Upper lobe of right lung (tissue), 1 donor: ENCODE results near the gene SNAPC5. TPM values are rescaled to one million over a fixed set of nuclear protein-coding genes. Genes with fewer than 3 reads are reported as not detected.

ENCODE experiments used
- ATAC-seq: fragments of 200-7000 bp; cut with Tn5 transposase; one replicate; pipeline ENCODE4 v1.9.1; 2020; ENCODE audit warnings: mild to moderate bottlenecking, moderate library complexity
- DNase-seq: peaks from one replicate; pipeline ENCODE4 v3.0.0-alpha.2; 2020
- H3K27ac ChIP-seq: fragments of 200-600 bp; one replicate; pipeline ENCODE4 v1.8.0; 2022
- H3K27me3 ChIP-seq: fragments of 200-600 bp; one replicate; pipeline ENCODE4 v1.8.0; 2022; ENCODE audit warnings: mild to moderate bottlenecking
- H3K36me3 ChIP-seq: fragments of 200-600 bp; one replicate; pipeline ENCODE4 v1.8.0; 2022
- H3K4me1 ChIP-seq: fragments of 200-600 bp; one replicate; pipeline ENCODE4 v1.8.0; 2022
- H3K4me3 ChIP-seq: fragments of 200-600 bp; one replicate; pipeline ENCODE4 v1.8.0; 2022; ENCODE audit warnings: mild to moderate bottlenecking
- H3K9me3 ChIP-seq: fragments of 200-600 bp; one replicate; pipeline ENCODE4 v1.8.0; 2022
- intact Hi-C: fragments of 100-400 bp; cut with DNase I; formaldehyde crosslinking; loops from one replicate; pipeline ENCODE4 v1.11.0; 2022
- total RNA-seq: library from RNA; stranded (reverse); fragmentation: NEBNext Ultra II Directional; extraction: Animal tissue kit (Norgen Biotek cat#: 25700); gene quantifications from one replicate; pipeline ENCODE4 v1.2.1, GENCODE V29; 2021
- TF ChIP-seq, protein P1 (sequence below): fragments of 200-600 bp; IDR thresholded peaks from one replicate; pipeline ENCODE4 v1.8.0; 2022; ENCODE audit warnings: antibody characterized with exemption
- donor health status: DM: no; HTN: yes; CAD: no; lungs with severe emphysema.

The SNAPC5 gene
- total RNA-seq, 1 donor from 2014 or later, result 29.9 TPM

DNA sequence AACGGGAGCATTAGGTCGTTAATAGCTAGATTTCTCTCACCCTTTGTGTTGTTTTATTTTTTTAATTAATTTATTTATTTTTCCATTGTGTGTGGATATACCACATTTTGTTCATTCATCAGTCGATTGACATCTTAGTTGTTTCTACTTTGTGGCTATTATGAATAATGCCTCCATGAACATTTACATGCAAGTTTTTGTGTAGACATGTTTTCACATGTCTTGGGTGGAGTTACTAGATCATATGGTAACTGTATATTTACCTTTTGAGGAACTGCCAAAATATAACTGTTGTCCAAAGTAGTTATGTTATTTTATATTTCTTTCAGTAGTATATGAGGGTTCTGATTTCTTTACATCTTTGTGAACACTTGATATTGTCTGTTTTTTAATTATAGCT lies 26.4 kb upstream of the SNAPC5 start:
- intact Hi-C loops, result no loop called here
- H3K36me3 ChIP-seq, result peaks cover 7% of the 10 kb centered on the region
- H3K27me3 ChIP-seq, result no peaks in the 10 kb centered on the region
- ATAC-seq (no peak), DNase-seq (no peak)
- no peaks in the 10 kb centered on the region for H3K9me3 ChIP-seq
- TF ChIP-seq, protein P1, sequence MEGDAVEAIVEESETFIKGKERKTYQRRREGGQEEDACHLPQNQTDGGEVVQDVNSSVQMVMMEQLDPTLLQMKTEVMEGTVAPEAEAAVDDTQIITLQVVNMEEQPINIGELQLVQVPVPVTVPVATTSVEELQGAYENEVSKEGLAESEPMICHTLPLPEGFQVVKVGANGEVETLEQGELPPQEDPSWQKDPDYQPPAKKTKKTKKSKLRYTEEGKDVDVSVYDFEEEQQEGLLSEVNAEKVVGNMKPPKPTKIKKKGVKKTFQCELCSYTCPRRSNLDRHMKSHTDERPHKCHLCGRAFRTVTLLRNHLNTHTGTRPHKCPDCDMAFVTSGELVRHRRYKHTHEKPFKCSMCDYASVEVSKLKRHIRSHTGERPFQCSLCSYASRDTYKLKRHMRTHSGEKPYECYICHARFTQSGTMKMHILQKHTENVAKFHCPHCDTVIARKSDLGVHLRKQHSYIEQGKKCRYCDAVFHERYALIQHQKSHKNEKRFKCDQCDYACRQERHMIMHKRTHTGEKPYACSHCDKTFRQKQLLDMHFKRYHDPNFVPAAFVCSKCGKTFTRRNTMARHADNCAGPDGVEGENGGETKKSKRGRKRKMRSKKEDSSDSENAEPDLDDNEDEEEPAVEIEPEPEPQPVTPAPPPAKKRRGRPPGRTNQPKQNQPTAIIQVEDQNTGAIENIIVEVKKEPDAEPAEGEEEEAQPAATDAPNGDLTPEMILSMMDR, result no peak
- H3K4me3 ChIP-seq, result no peak overlapping the region
- H3K4me1 ChIP-seq, result no peaks in the 10 kb centered on the region
- H3K27ac ChIP-seq, result no peak overlapping the region

DNA sequence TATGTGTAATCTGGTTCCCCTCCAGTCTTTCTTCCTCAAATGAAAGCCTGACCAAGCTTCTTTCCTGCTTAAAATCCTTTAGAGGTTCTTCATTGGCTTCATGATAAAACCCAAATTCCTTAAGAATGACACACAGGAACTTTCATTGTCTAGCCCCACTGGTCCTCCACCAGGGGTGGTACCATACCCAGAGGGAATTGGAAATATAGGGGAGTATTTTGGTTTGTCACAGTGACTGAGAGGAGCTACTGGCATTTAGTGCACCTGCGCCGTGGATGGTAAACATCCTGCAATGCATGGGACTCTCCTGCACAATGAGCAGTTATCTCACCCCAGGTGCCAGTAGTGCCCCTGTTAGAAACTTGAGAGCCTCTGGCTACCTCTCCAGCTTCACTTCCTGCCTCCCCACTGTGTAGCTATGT lies 18.4 kb upstream of the SNAPC5 start:
- Histone ChIP-seq H3K27me3 (no peaks in the 10 kb centered on the region), H3K4me3 (no peak overlapping the region), H3K27ac (no peak overlapping the region), H3K9me3 (no peaks in the 10 kb centered on the region), H3K4me1 (no peaks in the 10 kb centered on the region), H3K36me3 (no peaks in the 10 kb centered on the region)
- TF ChIP-seq, protein P1, result no peak
- intact Hi-C loops, result no loop called here
- no peak for DNase-seq
- ATAC-seq, result no peak

DNA sequence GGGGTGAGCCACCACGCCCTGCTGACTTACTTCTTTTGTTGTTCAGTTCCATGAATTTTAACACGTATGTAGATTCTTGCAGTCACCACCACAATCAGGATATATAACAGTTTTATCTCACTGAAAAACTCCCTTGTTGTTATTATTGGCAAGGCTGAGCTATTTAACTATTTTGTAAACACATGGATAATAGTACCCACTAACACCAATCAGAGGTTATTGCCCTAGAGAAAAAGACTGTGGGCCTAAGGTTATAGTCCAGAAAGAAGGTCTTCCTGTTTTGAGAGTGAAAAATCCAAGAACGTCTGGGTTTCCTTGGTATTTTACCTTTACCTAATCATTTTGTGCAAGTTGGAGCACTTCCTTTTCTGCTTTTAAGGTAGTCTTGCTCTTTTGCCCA lies 17.0 kb upstream of the SNAPC5 start:
- Histone ChIP-seq H3K36me3 (no peaks in the 10 kb centered on the region), H3K9me3 (no peaks in the 10 kb centered on the region), H3K4me3 (no peak overlapping the region), H3K27ac (no peak overlapping the region), H3K27me3 (no peaks in the 10 kb centered on the region), H3K4me1 (no peaks in the 10 kb centered on the region)
- no peak for DNase-seq
- intact Hi-C loops, result no loop called here
- TF ChIP-seq, protein P1, result no peak
- no peak for ATAC-seq

DNA sequence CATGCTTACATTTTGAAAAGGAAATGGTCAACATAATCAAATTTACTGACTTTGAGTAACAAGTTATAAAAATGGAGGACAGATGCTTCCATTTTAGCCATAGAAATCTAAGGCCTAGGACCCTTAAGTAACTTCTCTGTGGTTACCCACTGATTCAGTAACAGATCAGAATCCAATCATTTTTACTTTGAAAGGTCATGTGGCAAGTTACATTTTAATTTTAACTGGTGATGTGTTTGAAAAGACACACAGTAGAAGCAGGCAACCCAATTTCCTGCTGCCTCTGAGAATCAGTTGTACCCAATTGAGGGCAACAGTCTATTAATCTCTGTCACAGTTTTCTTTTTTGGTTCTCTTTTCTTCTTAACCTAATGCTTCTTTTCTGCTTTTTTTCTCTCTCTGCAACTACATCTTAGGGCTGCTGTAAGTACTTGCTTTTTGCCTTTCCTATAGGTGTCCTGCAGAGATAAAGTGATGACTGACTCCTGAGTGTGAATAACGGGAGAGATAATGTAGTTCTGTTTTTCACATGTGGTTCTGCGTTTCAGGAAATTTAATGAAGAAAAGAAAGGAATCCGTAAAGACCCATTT lies 10.8 kb upstream of the SNAPC5 start:
- Histone ChIP-seq H3K9me3 (no peaks in the 10 kb centered on the region), H3K4me1 (peaks cover 14% of the 10 kb centered on the region), H3K36me3 (peaks cover under 1% of the 10 kb centered on the region), H3K27me3 (no peaks in the 10 kb centered on the region), H3K27ac (no peak overlapping the region), H3K4me3 (no peak overlapping the region)
- DNase-seq (no peak), ATAC-seq (no peak)
- TF ChIP-seq, protein P1, result no peak
- intact Hi-C loops, result no loop called here

DNA sequence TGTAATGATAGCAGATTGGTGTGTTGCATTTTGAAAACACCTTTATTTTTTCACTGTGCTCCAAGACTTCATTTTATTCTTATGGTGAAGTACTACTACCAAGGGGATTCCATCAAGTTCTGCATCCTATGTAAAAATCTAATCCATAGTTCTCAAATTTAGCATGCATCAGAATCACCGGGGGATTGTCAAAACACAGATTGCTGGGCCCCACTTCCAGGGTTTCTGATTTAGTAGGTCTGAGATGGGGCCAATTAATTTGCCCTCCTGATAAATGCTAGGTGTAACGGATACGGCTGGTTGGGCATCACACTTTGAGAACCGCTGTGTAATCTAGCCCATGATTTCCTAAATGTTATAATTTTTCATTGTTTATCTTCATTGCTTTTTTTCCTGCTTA lies 8.3 kb upstream of the SNAPC5 start:
- H3K4me1 ChIP-seq, result peaks cover 33% of the 10 kb centered on the region
- peaks cover 26% of the 10 kb centered on the region for H3K36me3 ChIP-seq
- H3K9me3 ChIP-seq, result no peaks in the 10 kb centered on the region
- peak overlapping the region; percentile 97 for H3K27ac ChIP-seq
- DNase-seq (no peak), ATAC-seq (no peak)
- intact Hi-C loops, result no loop called here
- H3K4me3 ChIP-seq, result peak overlapping the region; percentile 92
- TF ChIP-seq, protein P1, result no peak
- H3K27me3 ChIP-seq, result no peaks in the 10 kb centered on the region

DNA sequence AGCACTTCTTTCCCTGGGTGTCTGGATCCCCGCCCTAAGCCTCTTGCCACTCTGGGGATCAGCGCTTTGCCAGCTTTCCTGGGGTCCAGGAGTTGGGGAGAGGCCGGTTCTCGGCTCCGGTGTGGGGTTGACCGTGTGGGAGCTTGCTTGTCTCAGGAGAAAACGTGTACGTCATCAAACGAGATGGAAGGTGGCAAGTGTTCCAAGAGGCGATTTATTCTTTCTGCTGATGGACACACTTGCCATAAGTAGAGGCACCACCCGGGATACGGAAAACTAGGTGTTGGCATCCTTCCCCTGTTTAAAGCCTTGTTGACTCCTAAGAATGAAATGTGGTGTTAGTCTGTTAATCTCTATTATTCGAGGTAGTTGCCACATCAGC lies 7.9 kb upstream of the SNAPC5 start:
- Histone ChIP-seq H3K36me3 (peaks cover 30% of the 10 kb centered on the region), H3K4me3 (peak overlapping the region; percentile 92), H3K9me3 (no peaks in the 10 kb centered on the region), H3K27me3 (no peaks in the 10 kb centered on the region), H3K4me1 (peaks cover 33% of the 10 kb centered on the region), H3K27ac (peak overlapping the region; percentile 97)
- intact Hi-C loops, result no loop called here
- ATAC-seq, result no peak
- DNase-seq, result no peak
- TF ChIP-seq, protein P1, result no peak
